Stimulated activated CD4-positive, alpha-beta T cell treated with anti-CD3 and anti-CD28 coated beads, Interleukin-2, amount 100 ng/mL, for 48 hours (primary cell): ENCODE data around the gene CFAP107.

ENCODE experiments used
- DNase-seq, 2 donors: peaks; one replicate each; pipeline ENCODE4 v3.0.0-alpha.2; 2020

CFAP107 gene

GRCh38 chr1:12745126-12745991 lies 641 bp upstream of the CFAP107 start:
- DNase-seq, result no peak

GRCh38 chr1:12748778-12749355 lies 2.9 kb downstream of the CFAP107 start:
- DNase-seq, result no peak

- no peak for DNase-seq
Measured at GRCh38 chr1:12754738-12755137, 8.7 kb downstream of the CFAP107 start.

GRCh38 chr1:12756273-12756672 lies 10.3 kb downstream of the CFAP107 start:
- no peak for DNase-seq

GRCh38 chr1:12756768-12757413 lies 10.9 kb downstream of the CFAP107 start:
- DNase-seq, result no peak

DNA sequence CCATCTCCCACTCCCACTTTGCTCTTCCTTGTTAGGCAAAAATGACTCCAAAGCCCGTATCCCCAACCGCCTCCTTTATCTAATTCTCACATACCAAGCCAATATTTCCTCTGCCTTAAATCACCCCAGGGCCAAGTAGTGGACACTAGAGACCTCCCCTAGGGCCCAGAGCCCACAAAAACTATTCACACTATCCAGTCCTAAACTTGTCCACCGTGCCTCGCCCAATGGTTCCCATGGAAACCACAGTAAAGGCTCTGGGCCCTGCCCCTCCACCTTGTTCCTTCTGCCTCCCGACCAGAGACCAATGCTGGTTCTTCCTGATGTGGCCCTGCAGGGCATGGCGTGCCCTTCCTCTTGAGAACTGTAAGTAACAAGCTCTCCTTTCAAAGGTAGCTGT lies 11.8 kb downstream of the CFAP107 start:
- no peak for DNase-seq

DNA sequence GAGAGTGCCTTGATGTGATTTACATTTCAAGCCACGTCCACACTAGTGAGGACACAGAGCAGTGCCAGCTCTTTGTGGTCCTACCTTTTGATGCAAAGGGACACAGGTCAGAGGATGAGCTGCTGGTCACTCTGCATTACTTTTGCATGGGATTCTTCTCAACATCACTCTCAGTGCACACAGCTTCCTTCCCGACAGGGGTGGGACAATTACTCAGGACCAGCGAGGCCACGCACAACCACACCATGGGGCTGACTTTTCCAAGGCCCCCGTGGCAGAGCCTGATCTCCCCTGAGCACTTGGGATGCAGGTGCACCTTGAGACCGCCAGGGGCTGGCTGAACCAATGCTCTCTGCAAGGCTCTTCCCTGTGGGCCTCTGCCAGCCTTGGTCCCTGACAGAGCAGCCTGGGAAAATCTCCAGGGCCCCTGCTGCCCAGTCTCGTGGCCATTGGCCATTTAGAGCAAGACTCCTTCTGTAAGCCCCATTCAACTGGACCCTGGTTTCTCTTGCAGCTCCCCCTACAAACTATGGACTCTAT lies 14.3 kb downstream of the CFAP107 start:
- no peak for DNase-seq

- no peak for DNase-seq
Measured at GRCh38 chr1:12761781-12762180, 15.8 kb downstream of the CFAP107 start.

- DNase-seq, result no peak
Measured at GRCh38 chr1:12762766-12763165, 16.8 kb downstream of the CFAP107 start.

DNA sequence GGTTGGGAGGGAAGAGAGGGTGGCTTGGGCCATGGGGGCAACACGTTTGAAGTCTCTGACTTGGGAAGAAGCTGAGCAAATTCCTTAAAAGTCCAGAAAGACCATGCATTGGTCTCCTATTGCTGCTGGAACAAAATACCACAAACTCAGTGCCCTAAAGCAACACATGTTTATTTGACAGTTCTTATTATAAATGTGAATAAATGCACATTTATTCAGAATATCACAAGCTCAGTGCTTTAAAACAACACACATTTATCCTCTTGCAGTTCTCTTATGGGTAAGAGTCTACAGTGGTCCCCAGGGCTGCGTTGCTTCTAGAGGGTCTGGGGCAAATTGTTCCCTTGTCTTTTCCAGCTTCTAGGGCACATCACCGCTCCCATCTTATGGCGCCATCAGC lies 17.5 kb downstream of the CFAP107 start:
- no peak for DNase-seq

DNA sequence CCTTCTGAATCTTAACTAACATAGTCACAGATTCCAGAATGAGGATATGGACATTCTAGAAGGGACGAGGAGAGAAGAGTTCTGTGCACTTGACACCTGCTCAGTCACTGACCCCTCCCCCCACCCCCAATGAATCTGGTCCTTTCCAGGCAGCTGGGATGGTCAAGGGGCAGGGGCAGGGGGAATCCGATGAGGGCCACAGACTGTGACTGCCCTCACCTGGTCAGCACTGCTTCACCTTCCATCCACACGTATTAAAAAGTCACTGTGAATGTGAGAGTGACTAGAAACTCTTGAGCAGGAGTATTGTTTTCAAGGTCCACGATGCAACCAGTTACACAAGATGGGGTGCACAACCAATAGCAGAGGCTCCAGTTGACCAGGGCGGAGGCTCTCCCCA lies 18.0 kb downstream of the CFAP107 start:
- no peak for DNase-seq

GRCh38 chr1:12769031-12769430 lies 23.0 kb downstream of the CFAP107 start:
- DNase-seq, result no peak

DNA sequence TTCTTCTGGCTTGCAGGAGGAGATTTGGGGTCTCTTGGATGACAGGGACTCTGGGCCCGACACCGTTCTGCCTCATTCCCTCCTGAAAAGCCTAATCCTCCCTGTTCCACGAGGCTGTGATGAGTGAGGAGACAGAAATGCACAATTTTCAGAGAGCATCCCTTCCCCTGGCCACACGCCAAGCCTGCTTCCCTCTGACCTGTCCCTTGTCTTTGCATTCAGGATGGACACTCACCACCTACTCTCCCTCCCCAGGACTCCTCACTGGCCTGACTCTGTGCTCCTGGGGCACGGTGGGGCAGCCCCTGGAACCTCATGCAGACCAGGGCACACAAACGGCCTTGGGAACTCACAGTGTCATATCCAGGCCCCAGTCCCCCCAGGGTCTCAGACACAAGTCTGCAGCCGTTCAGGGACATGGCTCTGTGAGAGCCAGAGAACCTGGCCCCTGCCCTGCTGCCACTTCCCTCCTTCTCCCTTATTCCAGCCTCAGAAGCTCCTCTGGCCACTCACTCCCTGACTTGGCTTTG lies 24.0 kb downstream of the CFAP107 start:
- DNase-seq, result no peak

- DNase-seq, result no peak
Measured at GRCh38 chr1:12770620-12771019, 24.6 kb downstream of the CFAP107 start.

DNA sequence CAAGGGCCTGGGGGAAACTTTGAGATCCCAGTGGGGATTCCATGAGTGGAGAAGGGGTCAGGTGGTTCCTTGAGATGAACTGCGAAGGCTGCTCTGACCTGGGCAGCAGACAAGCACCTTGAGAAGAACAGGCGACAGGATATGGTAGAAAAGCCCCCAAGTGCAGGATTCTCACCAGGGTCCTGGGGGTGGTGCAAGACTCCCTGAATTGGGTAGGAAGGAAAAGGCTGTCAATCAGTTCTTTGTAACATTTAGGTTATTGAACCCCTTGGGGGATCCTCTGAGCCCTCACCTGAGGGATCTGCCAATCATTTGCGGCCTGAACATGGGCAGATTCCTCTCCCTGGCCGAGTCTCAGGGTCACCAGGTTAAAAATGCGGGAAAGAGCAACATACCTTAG lies 25.2 kb downstream of the CFAP107 start:
- DNase-seq, result no peak

DNA sequence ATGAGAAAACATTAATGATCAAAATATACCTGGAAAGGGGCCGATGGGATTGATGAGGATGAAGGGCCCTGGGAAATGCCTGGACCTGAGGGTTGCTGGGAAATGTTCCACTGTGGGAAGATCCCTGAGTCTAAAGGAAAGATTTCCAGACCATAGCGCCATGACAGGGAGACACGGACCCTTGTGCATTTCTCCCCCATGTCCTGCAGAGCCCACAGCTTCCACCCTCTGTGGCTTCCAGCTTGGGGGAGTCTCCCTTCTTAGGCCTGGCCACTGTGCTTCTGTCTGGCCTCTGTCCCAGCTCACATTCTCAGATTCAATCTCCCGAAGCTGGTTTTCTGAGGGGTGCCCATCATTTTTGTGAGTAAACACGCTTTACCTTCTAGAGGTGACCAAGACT lies 26.5 kb downstream of the CFAP107 start:
- no peak for DNase-seq

DNA sequence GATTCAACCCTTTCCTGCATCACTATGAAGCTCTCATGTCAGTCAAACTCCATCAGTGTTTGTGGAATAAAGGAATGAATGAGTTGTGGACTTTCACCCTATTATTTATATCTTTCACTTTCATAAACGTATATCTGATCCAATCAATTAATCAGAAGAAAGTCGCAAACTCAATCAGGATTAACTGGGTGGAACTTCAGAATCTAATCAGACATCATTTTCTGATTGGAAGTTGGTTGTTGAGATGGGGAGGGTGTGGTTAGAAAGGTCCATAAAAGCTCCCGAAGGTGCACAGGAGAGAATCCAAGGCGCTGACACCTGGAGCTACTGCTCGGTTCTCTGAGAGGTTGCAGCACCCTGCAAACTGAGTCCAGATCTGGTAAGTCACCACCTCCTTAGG lies 27.4 kb downstream of the CFAP107 start, which contains the start of gene PRAMEF12:
Gene PRAMEF12 (plus strand): TSS at position 301 of the 400 bp plus-strand sequence. CDS start 1,130 bp downstream, outside the sequence.
- no peak for DNase-seq

DNA sequence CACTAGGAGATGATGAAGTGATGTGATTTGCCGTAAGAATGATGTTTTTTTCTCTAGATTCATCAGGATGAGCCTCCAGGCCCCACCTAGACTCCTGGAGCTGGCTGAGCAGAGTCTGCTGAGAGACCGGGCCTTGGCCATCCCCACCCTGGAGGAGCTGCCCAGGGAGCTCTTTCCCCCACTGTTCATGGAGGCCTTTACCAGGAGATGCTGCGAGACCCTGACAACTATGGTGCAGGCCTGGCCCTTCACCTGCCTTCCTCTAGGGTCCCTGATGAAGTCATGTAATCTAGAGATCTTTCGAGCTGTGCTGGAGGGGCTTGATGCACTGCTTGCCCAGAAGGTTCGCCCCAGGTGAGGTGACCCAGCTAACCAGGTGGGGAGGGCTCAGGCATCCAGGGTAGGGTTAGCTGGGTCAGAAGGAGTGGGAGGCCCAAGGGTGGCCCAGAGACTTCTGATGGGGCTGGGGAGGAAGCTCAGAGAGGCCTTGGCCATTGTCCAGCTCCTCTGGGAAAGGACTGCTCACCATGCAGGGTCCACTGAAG lies 28.9 kb downstream of the CFAP107 start:
- no peak for DNase-seq

- DNase-seq, result no peak
Measured at GRCh38 chr1:12775443-12775842, 29.4 kb downstream of the CFAP107 start.

DNA sequence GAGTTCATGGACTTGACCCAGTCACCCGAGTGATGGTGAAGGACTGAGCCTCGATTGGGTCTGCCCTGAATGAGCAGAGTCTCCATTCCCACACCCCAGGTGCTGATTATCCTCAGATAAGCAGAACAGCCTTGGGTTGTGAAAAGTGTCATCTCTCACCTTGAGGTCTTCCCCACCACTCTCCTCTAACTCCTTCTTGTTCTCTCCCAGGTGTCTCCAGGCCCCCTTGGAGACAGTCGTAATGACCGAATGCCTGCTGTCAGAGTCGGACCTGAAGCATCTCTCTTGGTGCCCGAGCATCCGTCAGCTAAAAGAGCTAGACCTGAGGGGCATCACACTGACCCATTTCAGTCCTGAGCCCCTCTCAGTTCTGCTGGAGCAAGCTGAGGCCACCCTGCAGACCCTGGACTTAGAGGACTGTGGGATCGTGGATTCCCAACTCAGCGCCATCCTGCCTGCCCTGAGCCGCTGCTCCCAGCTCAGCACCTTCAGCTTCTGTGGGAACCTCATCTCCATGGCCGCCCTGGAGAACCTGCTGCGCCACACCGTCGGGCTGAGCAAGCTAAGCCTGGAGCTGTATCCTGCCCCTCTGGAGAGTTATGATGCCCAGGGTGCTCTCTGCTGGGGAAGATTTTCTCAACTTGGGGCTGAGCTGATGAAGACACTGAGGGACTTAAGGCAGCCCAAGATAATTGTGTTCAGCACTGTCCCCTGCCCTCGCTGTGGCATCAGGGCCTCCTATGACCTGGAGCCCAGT lies 31.0 kb downstream of the CFAP107 start:
- no peak for DNase-seq

DNA sequence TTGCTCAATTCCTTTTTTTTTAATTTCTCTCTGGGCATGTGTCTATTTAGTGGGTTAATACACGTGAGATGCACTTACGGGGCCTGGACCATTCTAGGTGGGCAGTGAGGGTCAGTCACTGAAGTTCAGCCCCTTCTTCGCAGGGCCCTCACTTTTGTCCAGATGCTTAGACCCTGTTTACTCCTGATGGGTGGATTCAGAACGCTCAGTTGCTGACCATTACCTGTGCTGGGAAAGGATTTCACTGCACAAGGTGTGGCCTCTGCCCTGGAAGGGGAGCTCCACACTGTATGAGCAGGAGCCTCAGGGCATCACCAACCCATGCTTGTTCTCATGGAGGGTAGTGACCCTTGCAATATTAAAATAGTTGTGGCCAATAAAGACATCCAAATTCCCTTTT lies 32.1 kb downstream of the CFAP107 start:
- DNase-seq, result no peak

- no peak for DNase-seq
Measured at GRCh38 chr1:12778907-12779306, 32.9 kb downstream of the CFAP107 start.
